B cell (primary cell): ENCODE results near the gene ZNF503. TPM values are rescaled to one million over a fixed set of nuclear protein-coding genes. Genes with fewer than 3 reads are reported as not detected.

Source experiments
- ATAC-seq: fragments of 200-7000 bp; cut with Tn5 transposase; one replicate; pipeline ENCODE4 v1.10.0; 2021; ENCODE audit warnings: low read depth, mild to moderate bottlenecking, moderate number of reproducible peaks, moderate library complexity
- CTCF ChIA-PET: fragments of 350-600 bp; sonication (Branson Sonifier 250); formaldehyde crosslinking; loops from one replicate; lab custom pipeline; 2021; ENCODE audit warnings: antibody characterized with exemption, inconsistent platforms; lab: Charles Lee
- POLR2A ChIA-PET: fragments of 350-600 bp; sonication (Branson Sonifier 250); formaldehyde crosslinking; loops from one replicate; lab custom pipeline; 2021; ENCODE audit warnings: antibody characterized with exemption; lab: Charles Lee
- DNase-seq: peaks from one replicate; pipeline ENCODE4 v3.0.0; 2013
- H2AFZ ChIP-seq: 2 replicates; pipeline ENCODE4 v1.6.1; 2012; ENCODE audit warnings: mild to moderate bottlenecking, low read depth, low read length; ENCODE audit not compliant: insufficient read depth, poor library complexity, severe bottlenecking
- H3K27ac ChIP-seq, 2 donors: 1 replicate in 1 of 2; 2 replicates in 1 of 2; pipeline ENCODE4 v1.5.1; 2012 to 2013; ENCODE audit warnings: low read length in 2 of 2, mild to moderate bottlenecking in 2 of 2, moderate library complexity in 1 of 2
- H3K27me3 ChIP-seq, 4 experiments: fragments of 200-600 bp in 1 of 4; sonication (generic) in 1 of 4; replicated peaks in 1 of 4; 1 replicate in 2 of 4; 2 replicates in 2 of 4; pipeline versions ENCODE4 v1.6.1 to v1.7.0; 2013 to 2016; ENCODE audit warnings: low read length in 3 of 4, mild to moderate bottlenecking in 2 of 4, mixed read lengths in 1 of 4, moderate library complexity in 1 of 4; ENCODE audit not compliant: insufficient read depth in 4 of 4, control insufficient read depth in 3 of 4; ENCODE audit errors: control extremely low read depth in 1 of 4
- H3K36me3 ChIP-seq, 2 experiments: replicated peaks in 1 of 2; 1 replicate in 1 of 2; 2 replicates in 1 of 2; pipeline versions ENCODE4 v1.6.1 to v1.7.1; 2013; ENCODE audit warnings: low read length in 1 of 2; ENCODE audit not compliant: insufficient read depth in 2 of 2, control insufficient read depth in 1 of 2; ENCODE audit errors: control extremely low read depth in 1 of 2, extremely low read depth in 1 of 2
- H3K4me1 ChIP-seq, 2 donors: fragments of 200-600 bp in 1 of 2; sonication (generic) in 1 of 2; 1 replicate in 1 of 2; 2 replicates in 1 of 2; pipeline versions ENCODE4 v1.5.1 to v1.6.1; 2013 to 2017; ENCODE audit warnings: low read length in 2 of 2; ENCODE audit not compliant: control insufficient read depth in 2 of 2, insufficient read depth in 2 of 2
- H3K4me2 ChIP-seq: replicated peaks from 2 replicates; pipeline ENCODE3; 2012; ENCODE audit warnings: mild to moderate bottlenecking, low read depth, low read length; ENCODE audit not compliant: poor library complexity, severe bottlenecking
- H3K4me3 ChIP-seq, 5 experiments: fragments of 200-600 bp in 1 of 5; sonication (generic) in 1 of 5; 1 replicate in 3 of 5; 2 replicates in 2 of 5; pipeline versions ENCODE4 v1.5.1 to v1.7.0; 2011 to 2016; ENCODE audit warnings: low read length in 4 of 5, mild to moderate bottlenecking in 4 of 5, low read depth in 2 of 5, control low read depth in 1 of 5, moderate library complexity in 1 of 5; ENCODE audit not compliant: insufficient read depth in 1 of 5; ENCODE audit errors: control extremely low read depth in 1 of 5, extremely low read depth in 1 of 5
- H3K79me2 ChIP-seq: fragments of 200-600 bp; sonication (generic); one replicate; pipeline ENCODE4 v1.6.0; 2016; ENCODE audit warnings: low read length; ENCODE audit not compliant: control insufficient read depth, insufficient read depth
- H3K9ac ChIP-seq: fragments of 200-600 bp; sonication (generic); 2 replicates; pipeline ENCODE4 v1.6.1; 2017; ENCODE audit warnings: mild to moderate bottlenecking, low read length, moderate library complexity
- H3K9me3 ChIP-seq, 3 donors: one replicate each; pipeline versions ENCODE4 v1.6.1 to v1.7.1; 2013; ENCODE audit warnings: low read length in 2 of 3; ENCODE audit not compliant: control insufficient read depth in 2 of 3, insufficient read depth in 1 of 3; ENCODE audit errors: control extremely low read depth in 1 of 3
- H4K20me1 ChIP-seq: 2 replicates; pipeline ENCODE4 v1.6.0; 2012; ENCODE audit warnings: mild to moderate bottlenecking, low read length; ENCODE audit not compliant: insufficient read depth, control insufficient read depth, poor library complexity, severe bottlenecking
- H3K27ac Mint-ChIP-seq: one replicate; pipeline ENCODE4 v1.8.0; 2021; ENCODE audit warnings: mixed read lengths
- H3K27me3 Mint-ChIP-seq: one replicate; pipeline ENCODE4 v1.8.0; 2021; ENCODE audit warnings: mixed read lengths
- H3K4me1 Mint-ChIP-seq: one replicate; pipeline ENCODE4 v1.8.0; 2021; ENCODE audit warnings: mixed read lengths
- H3K4me3 Mint-ChIP-seq: one replicate; pipeline ENCODE4 v1.8.0; 2021; ENCODE audit warnings: mixed read lengths
- H3K9me3 Mint-ChIP-seq: one replicate; pipeline ENCODE4 v1.8.0; 2022; ENCODE audit warnings: mixed read lengths; ENCODE audit not compliant: insufficient read depth
- CTCF ChIP-seq: fragments of 200-600 bp; IDR thresholded peaks from one replicate; pipeline ENCODE4 v1.8.0; 2022; ENCODE audit warnings: antibody characterized with exemption, mild to moderate bottlenecking
- EZH2 ChIP-seq: IDR thresholded peaks from 2 replicates; pipeline ENCODE4 v1.6.1; 2012; ENCODE audit warnings: borderline replicate concordance, low read depth, mild to moderate bottlenecking, moderate library complexity, low read length; ENCODE audit not compliant: insufficient read depth, poor library complexity, severe bottlenecking
- WGBS: methylation state at CpG from one replicate; pipeline ENCODE4 v1.1.5; 2013; ENCODE audit warnings: missing lambda C conversion rate; ENCODE audit not compliant: insufficient coverage; 5-methylcytosine and 5-hydroxymethylcytosine counted together
- intact Hi-C: fragments of 100-400 bp; cut with micrococcal nuclease; formaldehyde crosslinking; loops from one replicate; pipeline ENCODE4 v1.10.0; 2022
- polyA plus RNA-seq: library from polyadenylated mRNA; depleted of rRNA; stranded (reverse); fragments of >200 nt; gene quantifications from 2 replicates; pipeline ENCODE4 v1.2.3, GENCODE V29; 2012
- total RNA-seq, 2 donors: library from RNA; stranded (reverse); fragments of 120-200 nt in 1 of 2; gene quantifications; 1 replicate in 1 of 2; 2 replicates in 1 of 2; pipeline versions ENCODE4 v1.2.3 to v1.2.4, GENCODE V29; 2013 to 2022

The ZNF503 gene
- total and polyA plus RNA-seq, 2 donors (not counting 1 experiment from before 2014, with no cell fraction given) = 0.04 TPM; not detected in 1

GRCh38 chr10:75410132-75411005, 8.8 kb upstream of the ZNF503 start:
- H3K4me1 Mint-ChIP-seq = peaks cover 24% of the 10 kb centered on the region
- no peak overlapping the region for H3K9ac ChIP-seq
- no peaks in the 10 kb centered on the region for H4K20me1 ChIP-seq
- DNase-seq = no peak
- intact Hi-C loops = no loop called here
- peak overlapping the region; percentile 83 for H3K4me3 Mint-ChIP-seq
- no peak overlapping the region for H3K27ac Mint-ChIP-seq
- peaks cover 0 to 36% (median 1%) of the 10 kb centered on the region in 3 donors for H3K9me3 ChIP-seq
- TF ChIP-seq EZH2 = no peak
- no peak for TF ChIP-seq CTCF
- H3K36me3 ChIP-seq = no peaks in the 10 kb centered on the region
- CTCF ChIA-PET = no interaction called here
- POLR2A ChIA-PET = no interaction called here
- WGBS = 96% methylated on average over 4 of the region's 10 CpGs
- no peaks in the 10 kb centered on the region for H3K9me3 Mint-ChIP-seq
- peak overlapping the region; percentile 86 for H3K4me2 ChIP-seq
- no peak for ATAC-seq
- no peak overlapping the region for H2AFZ ChIP-seq
- H3K79me2 ChIP-seq = no peaks in the 10 kb centered on the region
- peaks cover 26 to 31% of the 10 kb centered on the region in 2 donors for H3K4me1 ChIP-seq
- peaks cover 68% of the 10 kb centered on the region for H3K27me3 Mint-ChIP-seq
- no peak overlapping the region for H3K27ac ChIP-seq
- H3K4me3 ChIP-seq = no peak overlapping the region
- H3K27me3 ChIP-seq = peaks cover 0 to 65% (median 24%) of the 10 kb centered on the region in 4 experiments
